ENCODE measurements around the gene RUNX2.

DNA sequence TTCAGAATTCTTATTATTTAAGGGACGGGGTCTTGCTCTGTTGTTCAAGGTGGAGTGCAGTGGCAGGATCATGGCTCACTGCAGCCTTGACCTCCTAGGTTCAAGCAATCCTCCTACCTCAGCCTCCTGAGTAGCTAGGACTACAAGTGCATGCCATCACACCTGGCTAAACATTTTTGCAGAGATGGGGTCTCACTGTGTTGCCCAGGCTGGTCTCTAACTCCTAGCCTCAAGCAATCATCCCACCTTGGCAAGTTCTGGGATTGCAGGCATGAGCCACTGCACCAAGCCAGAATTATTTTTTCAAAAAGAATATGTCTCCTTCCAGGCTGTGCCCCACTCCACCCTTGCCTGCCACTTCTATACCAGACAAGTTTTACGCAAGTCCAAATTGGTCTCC, 239.7 kb downstream of the RUNX2 start:
- TF ChIP-seq, protein P1, sequence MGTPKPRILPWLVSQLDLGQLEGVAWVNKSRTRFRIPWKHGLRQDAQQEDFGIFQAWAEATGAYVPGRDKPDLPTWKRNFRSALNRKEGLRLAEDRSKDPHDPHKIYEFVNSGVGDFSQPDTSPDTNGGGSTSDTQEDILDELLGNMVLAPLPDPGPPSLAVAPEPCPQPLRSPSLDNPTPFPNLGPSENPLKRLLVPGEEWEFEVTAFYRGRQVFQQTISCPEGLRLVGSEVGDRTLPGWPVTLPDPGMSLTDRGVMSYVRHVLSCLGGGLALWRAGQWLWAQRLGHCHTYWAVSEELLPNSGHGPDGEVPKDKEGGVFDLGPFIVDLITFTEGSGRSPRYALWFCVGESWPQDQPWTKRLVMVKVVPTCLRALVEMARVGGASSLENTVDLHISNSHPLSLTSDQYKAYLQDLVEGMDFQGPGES (IDR thresholded peaks at IDR 0.05; ENCODE audit: low read depth, low read length): no peak
- TF ChIP-seq, protein P2, sequence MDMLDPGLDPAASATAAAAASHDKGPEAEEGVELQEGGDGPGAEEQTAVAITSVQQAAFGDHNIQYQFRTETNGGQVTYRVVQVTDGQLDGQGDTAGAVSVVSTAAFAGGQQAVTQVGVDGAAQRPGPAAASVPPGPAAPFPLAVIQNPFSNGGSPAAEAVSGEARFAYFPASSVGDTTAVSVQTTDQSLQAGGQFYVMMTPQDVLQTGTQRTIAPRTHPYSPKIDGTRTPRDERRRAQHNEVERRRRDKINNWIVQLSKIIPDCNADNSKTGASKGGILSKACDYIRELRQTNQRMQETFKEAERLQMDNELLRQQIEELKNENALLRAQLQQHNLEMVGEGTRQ (IDR thresholded peaks at IDR 0.05; ENCODE audit: borderline replicate concordance, low read depth, low read length): no peak
- TF ChIP-seq, protein P3, sequence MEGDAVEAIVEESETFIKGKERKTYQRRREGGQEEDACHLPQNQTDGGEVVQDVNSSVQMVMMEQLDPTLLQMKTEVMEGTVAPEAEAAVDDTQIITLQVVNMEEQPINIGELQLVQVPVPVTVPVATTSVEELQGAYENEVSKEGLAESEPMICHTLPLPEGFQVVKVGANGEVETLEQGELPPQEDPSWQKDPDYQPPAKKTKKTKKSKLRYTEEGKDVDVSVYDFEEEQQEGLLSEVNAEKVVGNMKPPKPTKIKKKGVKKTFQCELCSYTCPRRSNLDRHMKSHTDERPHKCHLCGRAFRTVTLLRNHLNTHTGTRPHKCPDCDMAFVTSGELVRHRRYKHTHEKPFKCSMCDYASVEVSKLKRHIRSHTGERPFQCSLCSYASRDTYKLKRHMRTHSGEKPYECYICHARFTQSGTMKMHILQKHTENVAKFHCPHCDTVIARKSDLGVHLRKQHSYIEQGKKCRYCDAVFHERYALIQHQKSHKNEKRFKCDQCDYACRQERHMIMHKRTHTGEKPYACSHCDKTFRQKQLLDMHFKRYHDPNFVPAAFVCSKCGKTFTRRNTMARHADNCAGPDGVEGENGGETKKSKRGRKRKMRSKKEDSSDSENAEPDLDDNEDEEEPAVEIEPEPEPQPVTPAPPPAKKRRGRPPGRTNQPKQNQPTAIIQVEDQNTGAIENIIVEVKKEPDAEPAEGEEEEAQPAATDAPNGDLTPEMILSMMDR (IDR thresholded peaks at IDR 0.05): no peak
